Activated naive CD4-positive, alpha-beta T cell treated with anti-CD3 and anti-CD28 coated beads, Interleukin-2, amount 10 ng/mL, durations not matched to agents 7 days and 5 days (primary cell): ENCODE measurements around the gene C18orf63.
"Not testable (repeated sequence)": the region's sequence is repeated elsewhere in the genome, so short reads cannot be mapped to it uniquely, and the experiment has no call there.

Source experiments
- CTCF ChIA-PET: fragments of 350-600 bp; sonication (Branson Sonifier 250); formaldehyde crosslinking; loops from one replicate; lab custom pipeline; 2021; ENCODE audit warnings: antibody characterized with exemption; lab: Charles Lee
- DNase-seq: peaks from one replicate; pipeline ENCODE4 v3.0.0-alpha.2; 2020
- H3K27ac Mint-ChIP-seq: one replicate; pipeline ENCODE4 v1.8.0; 2021; ENCODE audit warnings: mild to moderate bottlenecking, moderate library complexity, mixed read lengths
- H3K27me3 Mint-ChIP-seq: one replicate; pipeline ENCODE4 v1.8.0; 2021; ENCODE audit warnings: mild to moderate bottlenecking, mixed read lengths
- H3K36me3 Mint-ChIP-seq: one replicate; pipeline ENCODE4 v1.8.0; 2021; ENCODE audit warnings: mixed read lengths
- H3K4me1 Mint-ChIP-seq: one replicate; pipeline ENCODE4 v1.8.0; 2021; ENCODE audit warnings: mixed read lengths
- H3K4me3 Mint-ChIP-seq: one replicate; pipeline ENCODE4 v1.8.0; 2021; ENCODE audit warnings: mild to moderate bottlenecking, moderate library complexity, mixed read lengths
- H3K9me3 Mint-ChIP-seq: one replicate; pipeline ENCODE4 v1.8.0; 2021; ENCODE audit warnings: mixed read lengths

C18orf63 gene

GRCh38 chr18:74281980-74282754 lies 33.5 kb upstream of the C18orf63 start:
- Mint-ChIP-seq H3K27me3 (no peaks in the 10 kb centered on the region), H3K27ac (no peak overlapping the region), H3K4me1 (peaks cover 29% of the 10 kb centered on the region), H3K9me3 (no peaks in the 10 kb centered on the region), H3K4me3 (no peak overlapping the region), H3K36me3 (no peaks in the 10 kb centered on the region)
- CTCF ChIA-PET, result no interaction called here
- DNase-seq, result no peak

DNA sequence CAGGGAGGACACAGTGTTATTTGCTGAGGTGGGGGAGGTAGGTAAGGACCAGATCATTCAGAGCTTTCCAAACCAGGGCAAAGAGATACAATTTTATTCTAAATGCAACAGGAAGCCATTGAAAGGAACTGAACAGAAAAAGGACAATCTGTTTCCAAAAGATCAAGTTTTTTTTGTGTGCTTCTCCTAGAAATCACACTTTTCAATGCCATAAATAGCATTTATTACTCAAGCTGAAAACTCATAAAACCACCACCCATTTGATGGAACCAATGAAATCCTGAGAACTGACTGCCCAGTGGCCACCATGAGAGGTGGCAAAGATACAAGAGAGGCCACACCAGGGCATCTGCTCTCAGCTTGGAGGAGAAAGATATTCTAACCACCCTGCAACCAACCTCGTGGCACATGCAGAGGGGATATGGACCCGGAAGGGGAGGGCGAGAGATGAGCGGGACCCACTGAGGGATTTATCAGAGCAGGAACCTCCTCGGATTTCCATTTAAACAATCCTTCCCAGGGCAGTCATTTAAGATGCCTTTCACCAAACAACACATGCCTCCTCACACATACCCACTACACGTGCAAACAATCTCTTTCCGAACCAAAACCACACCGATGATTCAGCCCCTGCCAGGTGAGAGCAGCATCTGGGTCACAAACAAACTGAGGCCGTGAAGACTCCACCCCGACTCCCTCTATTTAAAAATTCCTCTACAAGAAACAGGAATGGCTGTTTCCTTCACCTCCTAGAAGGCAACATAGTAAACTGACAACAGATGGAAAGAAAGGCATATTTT lies 32.7 kb upstream of the C18orf63 start:
- Mint-ChIP-seq H3K27me3 (no peaks in the 10 kb centered on the region), H3K4me1 (peaks cover 35% of the 10 kb centered on the region), H3K36me3 (no peaks in the 10 kb centered on the region), H3K27ac (no peak overlapping the region), H3K4me3 (no peak overlapping the region), H3K9me3 (no peaks in the 10 kb centered on the region)
- DNase-seq, result no peak
- CTCF ChIA-PET, result no interaction called here

DNA sequence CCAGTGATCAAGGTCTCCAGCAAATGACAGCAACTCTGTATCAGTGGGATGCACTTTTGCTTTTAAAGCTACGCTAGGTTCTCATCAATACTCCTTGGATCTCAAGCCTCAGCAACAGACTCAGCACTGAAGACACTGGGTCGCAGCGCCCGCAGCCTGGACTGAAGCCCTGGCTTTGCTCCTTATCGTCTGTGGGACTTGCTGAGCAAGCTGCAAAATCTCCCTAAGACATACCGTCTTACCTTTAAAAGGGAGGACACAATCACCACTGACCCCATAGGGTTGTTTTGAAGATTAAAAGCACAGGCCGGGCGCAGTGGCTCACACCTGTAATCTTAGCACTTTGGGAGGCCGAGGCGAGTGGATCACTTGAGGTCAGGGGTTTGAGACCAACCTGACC lies 32.0 kb upstream of the C18orf63 start:
- Mint-ChIP-seq H3K36me3 (no peaks in the 10 kb centered on the region), H3K9me3 (no peaks in the 10 kb centered on the region), H3K4me3 (no peak overlapping the region), H3K4me1 (peaks cover 35% of the 10 kb centered on the region), H3K27ac (no peak overlapping the region), H3K27me3 (no peaks in the 10 kb centered on the region)
- CTCF ChIA-PET, result no interaction called here
- no peak for DNase-seq

DNA sequence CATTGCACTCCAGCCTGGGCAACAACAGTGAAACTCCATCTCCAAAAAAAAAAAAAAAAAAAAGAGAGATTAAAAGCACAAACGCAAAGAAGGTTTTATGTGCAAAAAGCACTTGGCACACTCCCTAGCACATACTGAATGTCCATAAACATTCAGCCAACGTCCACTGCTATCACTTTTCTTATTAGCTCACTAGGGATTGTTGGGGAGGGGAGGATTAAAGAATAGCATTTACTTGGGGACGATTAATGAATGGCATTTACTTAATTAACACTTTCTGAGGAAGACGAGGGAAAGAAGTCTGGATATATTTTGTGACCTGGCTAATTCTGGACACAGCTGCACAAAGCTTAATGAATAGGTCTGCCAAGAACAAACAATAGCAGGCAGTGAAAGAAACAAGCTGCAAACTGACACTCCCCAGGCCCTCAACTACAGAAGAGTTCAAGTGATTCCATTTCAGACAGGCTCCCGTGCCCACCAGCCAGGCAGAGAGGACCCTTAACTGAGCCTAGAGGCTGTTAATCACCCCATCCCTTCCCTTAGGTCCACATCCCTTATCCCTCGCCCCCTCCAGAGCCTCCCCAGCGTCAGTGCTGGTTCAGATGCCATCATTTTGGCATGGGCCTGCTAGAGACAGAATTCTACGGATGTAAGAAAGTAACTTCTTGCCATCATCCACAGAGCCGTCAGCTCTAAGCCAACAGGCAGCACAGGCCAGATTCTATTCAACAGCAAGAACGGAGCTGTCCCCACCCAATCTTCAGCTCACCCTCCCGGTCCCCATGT lies 31.3 kb upstream of the C18orf63 start:
- Mint-ChIP-seq H3K27me3 (no peaks in the 10 kb centered on the region), H3K4me1 (peaks cover 35% of the 10 kb centered on the region), H3K27ac (no peak overlapping the region), H3K36me3 (no peaks in the 10 kb centered on the region), H3K9me3 (no peaks in the 10 kb centered on the region), H3K4me3 (no peak overlapping the region)
- CTCF ChIA-PET, result no interaction called here
- DNase-seq, result no peak

DNA sequence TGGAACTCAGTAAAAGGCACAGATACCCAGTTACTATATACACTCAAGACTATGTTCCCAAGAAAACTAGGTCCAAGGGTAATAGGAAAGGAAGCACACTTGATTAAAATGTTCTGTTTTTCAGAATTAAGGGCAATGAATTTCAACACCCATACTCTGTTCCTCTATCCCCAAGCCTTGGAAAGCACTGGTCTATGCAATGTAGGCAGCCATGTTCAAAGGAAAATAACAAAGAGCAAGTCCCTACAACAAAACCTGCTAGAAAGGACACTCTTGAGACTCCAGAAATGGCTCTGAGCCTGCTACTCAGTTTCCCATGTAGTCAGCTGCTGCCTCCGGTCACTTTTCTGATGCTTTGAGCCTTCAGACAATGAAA lies 30.7 kb upstream of the C18orf63 start:
- H3K27me3 Mint-ChIP-seq, result no peaks in the 10 kb centered on the region
- no peak overlapping the region for H3K4me3 Mint-ChIP-seq
- CTCF ChIA-PET, result no interaction called here
- DNase-seq, result no peak
- H3K27ac Mint-ChIP-seq, result no peak overlapping the region
- H3K4me1 Mint-ChIP-seq, result peaks cover 35% of the 10 kb centered on the region
- H3K9me3 Mint-ChIP-seq, result no peaks in the 10 kb centered on the region
- H3K36me3 Mint-ChIP-seq, result no peaks in the 10 kb centered on the region

DNA sequence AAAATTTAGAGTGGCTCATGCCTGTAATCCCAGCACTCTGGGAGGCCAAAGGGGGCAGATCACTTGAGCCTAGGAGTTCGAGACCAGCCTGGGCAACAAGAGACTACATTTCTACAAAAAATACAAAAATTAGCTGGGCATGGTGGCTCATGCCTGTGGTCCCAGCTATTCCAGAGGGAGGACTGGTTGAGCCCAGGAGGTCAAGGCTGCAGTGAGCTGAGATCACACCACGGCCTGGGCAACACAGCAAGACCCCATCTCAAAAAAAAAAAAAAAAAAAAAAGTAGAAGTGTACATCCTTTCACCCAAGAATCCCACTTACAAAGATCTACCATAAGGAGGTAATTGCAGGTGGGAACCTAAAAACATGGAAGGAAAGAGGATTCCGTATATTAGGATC lies 30.1 kb upstream of the C18orf63 start:
- H3K36me3 Mint-ChIP-seq, H3K4me3 Mint-ChIP-seq, DNase-seq, H3K27me3 Mint-ChIP-seq, H3K27ac Mint-ChIP-seq, CTCF ChIA-PET, H3K9me3 Mint-ChIP-seq: not testable (repeated sequence)
- H3K4me1 Mint-ChIP-seq, result peaks cover 38% of the 10 kb centered on the region

- CTCF ChIA-PET, result no interaction called here
- Mint-ChIP-seq H3K27me3 (no peaks in the 10 kb centered on the region), H3K4me3 (no peak overlapping the region), H3K36me3 (no peaks in the 10 kb centered on the region), H3K9me3 (no peaks in the 10 kb centered on the region), H3K27ac (no peak overlapping the region), H3K4me1 (peaks cover 37% of the 10 kb centered on the region)
- no peak for DNase-seq
Measured at GRCh38 chr18:74286106-74286855, 29.4 kb upstream of the C18orf63 start.

- Mint-ChIP-seq H3K4me3 (no peak overlapping the region), H3K36me3 (peaks cover 2% of the 10 kb centered on the region), H3K27me3 (peaks cover 5% of the 10 kb centered on the region), H3K27ac (no peak overlapping the region), H3K4me1 (peaks cover 34% of the 10 kb centered on the region), H3K9me3 (no peaks in the 10 kb centered on the region)
- no peak for DNase-seq
- CTCF ChIA-PET, result interaction anchor here (1.2 kb wide), 1 partner anchor 16 kb away, joined by 3 read pairs; no protein-coding TSS in a partner anchor
Measured at GRCh38 chr18:74286856-74287255, 28.8 kb upstream of the C18orf63 start.

GRCh38 chr18:74288041-74288440 lies 27.6 kb upstream of the C18orf63 start:
- CTCF ChIA-PET, result interaction anchor here (1.2 kb wide), 1 partner anchor 17 kb away, joined by 3 read pairs; no protein-coding TSS in a partner anchor
- Mint-ChIP-seq H3K4me1 (peaks cover 28% of the 10 kb centered on the region), H3K36me3 (peaks cover 2% of the 10 kb centered on the region), H3K4me3 (no peak overlapping the region), H3K9me3 (peaks cover 2% of the 10 kb centered on the region), H3K27me3 (peaks cover 9% of the 10 kb centered on the region), H3K27ac (no peak overlapping the region)
- no peak for DNase-seq

DNA sequence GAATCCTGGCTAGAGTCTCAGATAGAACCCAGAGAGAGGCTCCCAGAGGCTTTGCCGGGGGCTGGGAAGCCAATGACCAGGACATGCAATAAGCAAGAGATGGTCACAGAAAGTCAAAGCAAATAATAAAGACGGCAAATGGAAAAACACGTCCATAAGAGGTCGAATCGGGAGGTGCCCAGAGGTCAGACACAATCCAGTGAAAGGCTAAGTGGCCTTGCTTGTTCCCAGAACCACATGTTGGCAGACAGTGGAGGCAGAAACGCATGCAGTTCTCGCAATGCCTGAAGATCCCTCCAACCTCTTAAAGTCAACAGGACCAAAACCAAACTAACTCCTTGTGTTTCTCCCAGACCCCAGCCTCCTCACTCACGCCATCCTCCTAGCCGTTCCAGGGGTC lies 26.9 kb upstream of the C18orf63 start:
- Mint-ChIP-seq H3K36me3 (peaks cover 4% of the 10 kb centered on the region), H3K9me3 (peaks cover 6% of the 10 kb centered on the region), H3K27ac (no peak overlapping the region), H3K27me3 (peaks cover 9% of the 10 kb centered on the region), H3K4me3 (no peak overlapping the region), H3K4me1 (peaks cover 22% of the 10 kb centered on the region)
- CTCF ChIA-PET, result no interaction called here
- no peak for DNase-seq

DNA sequence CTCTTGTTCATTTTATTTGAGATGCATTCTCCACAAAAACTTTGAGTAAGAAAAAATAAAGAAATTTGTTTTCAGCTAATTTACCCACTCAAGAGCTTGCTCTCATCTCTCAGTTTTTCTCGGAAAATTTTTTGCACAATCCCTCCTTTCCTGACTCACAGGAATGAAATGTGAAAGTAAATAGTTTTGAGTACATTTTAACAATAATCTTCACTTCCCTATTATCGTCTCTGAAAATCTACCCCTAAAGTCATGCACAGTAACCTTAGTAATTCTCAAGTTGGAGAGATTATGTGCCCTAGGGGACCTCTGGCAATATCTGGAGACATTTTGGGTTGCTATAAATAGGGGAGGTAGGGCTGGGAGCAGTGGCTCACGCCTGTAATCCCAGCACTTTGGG lies 26.5 kb upstream of the C18orf63 start:
- DNase-seq, result no peak
- CTCF ChIA-PET, result no interaction called here
- peaks cover 6% of the 10 kb centered on the region for H3K9me3 Mint-ChIP-seq

DNA sequence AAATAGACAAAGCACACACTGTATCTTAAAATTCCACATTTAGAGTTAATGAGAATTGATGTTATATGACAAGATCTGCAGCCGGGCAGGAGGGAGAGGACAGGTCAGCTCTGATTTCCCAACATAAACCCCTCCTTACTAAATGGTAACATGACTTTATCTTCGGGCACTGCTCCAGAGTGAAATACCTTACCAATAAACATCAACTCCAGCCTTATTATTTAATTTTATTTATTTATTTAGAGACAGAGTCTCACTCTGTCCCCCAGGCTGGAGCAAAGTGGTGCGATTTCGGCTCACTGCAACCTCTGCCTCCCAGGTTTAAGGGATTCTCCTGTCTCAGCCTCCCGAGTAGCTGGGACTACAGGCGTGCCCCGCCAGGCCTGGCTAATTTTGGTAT lies 25.6 kb upstream of the C18orf63 start:
- Mint-ChIP-seq H3K4me1 (peaks cover 22% of the 10 kb centered on the region), H3K9me3 (peaks cover 6% of the 10 kb centered on the region), H3K36me3 (peaks cover 4% of the 10 kb centered on the region), H3K27ac (no peak overlapping the region), H3K27me3 (peaks cover 9% of the 10 kb centered on the region), H3K4me3 (peak overlapping the region; percentile 82)
- DNase-seq, result no peak
- CTCF ChIA-PET, result no interaction called here

More for the DNA sequence above, 26.5 kb upstream of the C18orf63 start:
- Mint-ChIP-seq H3K27ac (no peak overlapping the region), H3K4me1 (peaks cover 22% of the 10 kb centered on the region), H3K4me3 (no peak overlapping the region), H3K36me3 (peaks cover 4% of the 10 kb centered on the region), H3K27me3 (peaks cover 9% of the 10 kb centered on the region)

GRCh38 chr18:74290794-74291471 lies 24.7 kb upstream of the C18orf63 start:
- Mint-ChIP-seq H3K27ac (no peak overlapping the region), H3K4me1 (peaks cover 22% of the 10 kb centered on the region), H3K4me3 (peak overlapping the region; percentile 82), H3K36me3 (peaks cover 4% of the 10 kb centered on the region), H3K9me3 (peaks cover 6% of the 10 kb centered on the region), H3K27me3 (peaks cover 9% of the 10 kb centered on the region)
- CTCF ChIA-PET, result no interaction called here
- peak; percentile 27 for DNase-seq
